AG04450 (cell line): ENCODE measurements around the gene PLEKHG3. TPM values are rescaled to one million over a fixed set of nuclear protein-coding genes. Genes with fewer than 3 reads are reported as not detected.

ENCODE experiments used
- CTCF ChIA-PET: fragments of 300-600, 350-600 bp; formaldehyde crosslinking; extraction: SDS; loops from one replicate; lab custom pipeline; 2022; ENCODE audit warnings: antibody characterized with exemption, inconsistent platforms; lab: Charles Lee
- POLR2A ChIA-PET: fragments of 350-600 bp; formaldehyde crosslinking; extraction: SDS; loops from one replicate; lab custom pipeline; 2021; ENCODE audit warnings: antibody characterized with exemption, inconsistent platforms; lab: Yijun Ruan, JAX
- DNase-seq: peaks from one replicate; pipeline ENCODE4 v3.0.0-alpha.2; 2011; ENCODE audit warnings: low read depth, low spot score
- H3K27ac ChIP-seq: one replicate; pipeline ENCODE4 v1.5.1; 2012; ENCODE audit warnings: low read depth, low read length, control low read depth
- H3K27me3 ChIP-seq: one replicate; pipeline ENCODE4 v1.6.0; 2012; ENCODE audit warnings: low read length; ENCODE audit not compliant: control insufficient read depth, insufficient read depth
- H3K4me3 ChIP-seq: 2 replicates; pipeline ENCODE4 v1.5.1; 2011; ENCODE audit warnings: mild to moderate bottlenecking, low read depth, low read length, control low read depth
- H3K9me3 ChIP-seq: 2 replicates; pipeline ENCODE4 v1.5.1; 2012; ENCODE audit warnings: low read length; ENCODE audit not compliant: control insufficient read depth, insufficient read depth
- CTCF ChIP-seq: IDR thresholded peaks from 2 replicates; pipeline ENCODE4 v1.5.1; 2011; ENCODE audit warnings: low read depth, low read length, control low read depth, inconsistent platforms
- polyA plus RNA-seq: library from polyadenylated mRNA; depleted of rRNA; stranded (reverse); fragments of >200 nt; gene quantifications from 2 replicates; pipeline ENCODE4 v1.2.3, GENCODE V29; 2011

PLEKHG3 gene
- polyA plus RNA-seq, 1 experiment: 6.6 TPM

- Histone ChIP-seq H3K27ac (no peak overlapping the region), H3K4me3 (no peak overlapping the region), H3K9me3 (no peaks in the 10 kb centered on the region), H3K27me3 (no peaks in the 10 kb centered on the region)
- ChIA-PET POLR2A (interaction anchor here (0.6 kb wide), 1 partner anchor 12 kb away, joined by 3 read pairs; no protein-coding TSS in a partner anchor), CTCF (interaction anchor here (0.7 kb wide), 1 partner anchor 25 kb away, joined by 3 read pairs; no protein-coding TSS in a partner anchor)
- no peak for DNase-seq
- no peak for TF ChIP-seq CTCF
Measured at GRCh38 chr14:64734990-64735389, 30.8 kb downstream of the PLEKHG3 start.

GRCh38 chr14:64736271-64737169 lies 32.3 kb downstream of the PLEKHG3 start:
- CTCF ChIA-PET: no interaction called here

DNA sequence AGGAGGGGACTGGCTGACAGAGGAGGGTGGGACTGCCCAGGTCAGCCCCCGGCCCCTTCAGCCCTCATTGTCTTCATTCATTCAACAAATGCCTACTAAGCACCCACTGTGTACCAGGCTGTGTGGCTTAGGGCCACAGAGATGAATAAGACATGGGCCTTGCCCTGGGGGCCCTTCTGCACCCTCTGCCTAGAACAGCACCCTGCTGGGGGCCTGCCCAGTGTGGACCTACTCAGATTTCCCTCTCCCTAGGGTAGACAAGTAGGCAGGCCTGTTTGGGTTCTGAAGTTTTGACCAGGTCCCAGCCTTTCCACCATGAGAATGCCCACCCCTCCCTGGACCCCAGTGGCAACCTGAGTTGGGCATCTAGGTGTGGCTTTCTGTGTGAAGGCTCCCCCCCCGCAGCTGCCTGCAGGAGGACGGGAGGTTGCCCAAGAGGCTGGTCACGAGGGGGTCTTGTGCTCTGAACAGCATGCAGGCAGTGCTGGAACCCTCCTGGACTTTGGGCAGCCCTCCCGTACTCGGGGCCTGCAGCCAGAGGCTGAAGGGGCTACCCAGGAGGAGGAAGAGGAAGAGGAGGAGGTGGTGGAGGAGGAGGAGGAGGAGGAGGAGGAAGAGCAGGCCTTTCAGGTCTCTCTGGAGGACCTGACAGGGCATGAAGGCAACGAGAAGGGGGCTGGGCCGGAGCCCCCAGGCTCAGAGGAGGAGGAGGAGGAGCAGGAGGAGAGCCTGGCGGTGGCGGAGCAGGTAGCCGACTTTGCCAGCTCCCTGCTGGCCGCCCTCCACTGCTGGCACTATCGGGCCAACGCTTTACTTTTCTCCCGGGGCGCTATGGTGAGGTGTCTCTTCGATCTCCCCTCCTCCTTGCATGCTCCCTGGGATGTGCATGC lies 33.4 kb downstream of the PLEKHG3 start:
- CTCF ChIA-PET: interaction anchor here (0.7 kb wide), 1 partner anchor 86 kb away, joined by 3 read pairs; no protein-coding TSS in a partner anchor
- POLR2A ChIA-PET: no interaction called here
- no peak for TF ChIP-seq CTCF

More at GRCh38 chr14:64736271-64737169, 32.3 kb downstream of the PLEKHG3 start:
- Histone ChIP-seq H3K27ac (no peak overlapping the region), H3K4me3 (no peak overlapping the region), H3K9me3 (no peaks in the 10 kb centered on the region), H3K27me3 (no peaks in the 10 kb centered on the region)
- POLR2A ChIA-PET: no interaction called here
- no peak for DNase-seq
- TF ChIP-seq CTCF: no peak

DNA sequence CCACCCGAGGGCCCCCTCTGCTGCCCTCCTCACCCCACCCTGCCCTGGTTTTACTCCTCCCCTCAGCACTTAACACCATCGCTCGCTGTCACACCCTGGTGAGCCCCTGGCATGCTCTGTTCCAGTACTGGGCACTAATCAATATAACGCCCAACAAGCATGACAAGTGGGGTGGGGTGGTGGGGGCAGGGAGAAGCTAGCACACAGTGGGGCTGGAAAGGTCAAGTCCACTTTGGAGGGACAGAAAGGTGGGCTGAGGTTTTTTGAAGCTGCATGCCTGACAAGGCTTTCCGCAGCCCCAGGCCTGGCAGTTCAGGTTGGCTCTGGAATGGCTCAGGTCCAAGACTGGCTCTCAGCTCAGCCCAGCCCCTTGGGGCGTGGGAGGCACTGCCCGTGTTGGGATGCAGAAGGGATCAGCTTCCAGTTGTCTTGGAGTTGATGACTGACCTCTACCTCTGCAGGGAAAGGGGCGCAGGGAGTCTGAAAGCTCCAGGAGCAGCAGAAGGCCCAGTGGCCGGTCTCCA lies 34.1 kb downstream of the PLEKHG3 start:
- Histone ChIP-seq H3K9me3 (peaks cover 3% of the 10 kb centered on the region; the same call in 1 of the 2 replicates), H3K27me3 (no peaks in the 10 kb centered on the region), H3K4me3 (no peak overlapping the region), H3K27ac (no peak overlapping the region)
- ChIA-PET CTCF (no interaction called here), POLR2A (no interaction called here)
- no peak for TF ChIP-seq CTCF
- no peak for DNase-seq

More for the DNA sequence above, 33.4 kb downstream of the PLEKHG3 start:
- Histone ChIP-seq H3K9me3 (no peaks in the 10 kb centered on the region), H3K4me3 (no peak overlapping the region), H3K27ac (no peak overlapping the region), H3K27me3 (no peaks in the 10 kb centered on the region)
- DNase-seq: no peak
